ENCODE measurements around the gene HELZ.
"Not testable (repeated sequence)": the region's sequence is repeated elsewhere in the genome, so short reads cannot be mapped to it uniquely, and the experiment has no call there.

HELZ gene

GRCh38 chr17:67266496-67266895 lies 21.5 kb upstream of the HELZ start:
- DNase-seq: no peak

GRCh38 chr17:67265436-67266019 lies 20.5 kb upstream of the HELZ start:
- DNase-seq: no peak

- DNase-seq: no peak
Measured at GRCh38 chr17:67262435-67263117, 17.6 kb upstream of the HELZ start.

- DNase-seq: peak; percentile 71
Measured at GRCh38 chr17:67260170-67260987, 15.4 kb upstream of the HELZ start.

- DNase-seq: peak; percentile 58
Measured at GRCh38 chr17:67258821-67259468, 13.9 kb upstream of the HELZ start.

GRCh38 chr17:67256075-67256732 lies 11.2 kb upstream of the HELZ start:
- no peak for DNase-seq

GRCh38 chr17:67253384-67253783 lies 8.4 kb upstream of the HELZ start:
- no peak for DNase-seq

GRCh38 chr17:67251586-67251985 lies 6.6 kb upstream of the HELZ start:
- not testable (repeated sequence) for DNase-seq

- DNase-seq: peak; percentile 19
Measured at GRCh38 chr17:67248291-67248690, 3.3 kb upstream of the HELZ start.

- no peak for DNase-seq
Measured at GRCh38 chr17:67247416-67247900, 2.5 kb upstream of the HELZ start.

- peak; percentile 20 for DNase-seq
Measured at GRCh38 chr17:67246653-67247415, 1.8 kb upstream of the HELZ start.

GRCh38 chr17:67246403-67246652 lies 1.3 kb upstream of the HELZ start:
- peak; percentile 16 for DNase-seq

- DNase-seq: peak; percentile 13
Measured at GRCh38 chr17:67245694-67246402, 852 bp upstream of the HELZ start.

GRCh38 chr17:67244431-67245072 lies 444 bp downstream of the HELZ start:
- DNase-seq: no peak

- DNase-seq: no peak
Measured at GRCh38 chr17:67243284-67243683, 1.7 kb downstream of the HELZ start.

- peak; percentile 36 for DNase-seq
Measured at GRCh38 chr17:67241719-67242341, 3.2 kb downstream of the HELZ start.

- DNase-seq: no peak
Measured at GRCh38 chr17:67239597-67239996, 5.4 kb downstream of the HELZ start.

- no peak for DNase-seq
Measured at GRCh38 chr17:67238991-67239390, 6.0 kb downstream of the HELZ start.

GRCh38 chr17:67232441-67232840 lies 12.6 kb downstream of the HELZ start:
- DNase-seq: no peak

GRCh38 chr17:67229109-67229955 lies 15.7 kb downstream of the HELZ start:
- DNase-seq: no peak

Measured in hematopoietic multipotent progenitor cell treated with erythropoietin and hydrocortisone succinate and interleukin-3 and kit ligand, for 4 days (in vitro differentiated cells).